Jurkat, Clone E6-1 (cell line): ENCODE results near the gene JAM3.
"Not testable (repeated sequence)": the region's sequence is repeated elsewhere in the genome, so short reads cannot be mapped to it uniquely, and the experiment has no call there.

Source experiments
- DNase-seq: peaks from one replicate; pipeline ENCODE4 v3.0.0-alpha.2; 2011; ENCODE audit warnings: low read depth, low spot score
- H3K4me3 ChIP-seq: 2 replicates; pipeline ENCODE4 v1.5.1; 2011; ENCODE audit warnings: mild to moderate bottlenecking, low read length, control low read depth, moderate library complexity

Gene JAM3

GRCh38 chr11:134157451-134157850, 88.6 kb downstream of the JAM3 start:
- no peak for DNase-seq
- H3K4me3 ChIP-seq, result no peak overlapping the region

- DNase-seq, result no peak
- H3K4me3 ChIP-seq, result no peak overlapping the region
Measured at GRCh38 chr11:134158023-134158422, 89.2 kb downstream of the JAM3 start.

DNA sequence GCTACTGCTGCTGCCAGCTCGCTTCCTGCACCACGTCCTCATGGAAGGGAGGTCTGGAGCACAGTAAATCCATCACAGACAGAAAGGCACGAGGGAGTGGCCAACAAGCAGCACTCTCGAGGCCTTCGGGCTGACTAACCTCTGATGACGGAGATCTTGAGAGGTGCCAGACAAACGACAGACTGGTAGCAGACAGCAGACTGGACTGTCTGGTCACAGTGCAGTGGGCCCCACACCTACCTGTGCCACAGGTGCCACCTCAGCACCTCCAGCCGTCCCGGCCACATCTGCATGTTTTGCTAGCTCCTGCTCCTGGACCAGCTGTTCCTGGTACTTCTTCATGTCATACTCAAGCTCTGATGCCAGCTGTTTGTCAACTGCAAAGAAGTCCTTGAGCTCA, 90.8 kb downstream of the JAM3 start:
- no peak overlapping the region for H3K4me3 ChIP-seq
- DNase-seq, result no peak

- no peak for DNase-seq
- no peak overlapping the region for H3K4me3 ChIP-seq
Measured at GRCh38 chr11:134164490-134165370, 95.9 kb downstream of the JAM3 start.

- no peak overlapping the region for H3K4me3 ChIP-seq
- DNase-seq, result no peak
Measured at GRCh38 chr11:134170177-134170918, 101.5 kb downstream of the JAM3 start.

DNA sequence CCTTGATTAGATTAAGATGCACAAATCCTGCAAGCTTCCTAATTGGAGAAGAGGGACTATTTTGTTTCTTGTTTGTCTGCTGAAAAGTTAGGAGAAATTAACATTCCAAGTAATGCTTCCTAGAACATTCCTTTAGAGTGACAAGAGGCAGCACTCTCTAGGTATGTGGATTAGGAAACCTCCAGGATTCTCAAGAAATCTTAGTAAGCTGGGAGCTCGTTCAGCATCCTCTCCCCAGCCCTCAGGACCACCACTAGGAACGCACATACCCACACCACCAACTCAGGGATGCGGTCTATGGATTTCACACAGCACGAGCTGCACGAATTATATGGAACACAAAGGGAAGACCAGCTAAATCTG, 102.0 kb downstream of the JAM3 start:
- no peak for DNase-seq
- H3K4me3 ChIP-seq, result no peak overlapping the region

DNA sequence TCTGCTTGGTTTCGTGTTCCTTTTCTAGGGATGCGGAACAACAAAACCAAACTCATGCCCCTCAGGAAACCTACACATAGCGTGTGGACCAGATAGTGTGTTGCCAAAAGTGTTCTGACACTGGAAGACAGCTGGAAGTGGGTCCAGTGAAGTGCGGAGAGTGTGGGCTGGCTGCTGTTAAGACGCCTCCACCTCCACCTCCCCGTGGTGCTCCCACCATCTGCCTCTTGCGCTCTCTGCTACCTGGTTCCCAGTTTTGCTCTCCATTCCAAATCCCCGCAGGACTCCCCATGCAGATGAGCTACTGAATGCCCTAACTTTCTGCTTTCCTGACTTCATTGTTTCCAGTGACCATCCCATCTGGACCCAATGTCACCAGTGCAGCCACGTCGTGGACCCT, 103.1 kb downstream of the JAM3 start:
- no peak overlapping the region for H3K4me3 ChIP-seq
- DNase-seq, result no peak

DNA sequence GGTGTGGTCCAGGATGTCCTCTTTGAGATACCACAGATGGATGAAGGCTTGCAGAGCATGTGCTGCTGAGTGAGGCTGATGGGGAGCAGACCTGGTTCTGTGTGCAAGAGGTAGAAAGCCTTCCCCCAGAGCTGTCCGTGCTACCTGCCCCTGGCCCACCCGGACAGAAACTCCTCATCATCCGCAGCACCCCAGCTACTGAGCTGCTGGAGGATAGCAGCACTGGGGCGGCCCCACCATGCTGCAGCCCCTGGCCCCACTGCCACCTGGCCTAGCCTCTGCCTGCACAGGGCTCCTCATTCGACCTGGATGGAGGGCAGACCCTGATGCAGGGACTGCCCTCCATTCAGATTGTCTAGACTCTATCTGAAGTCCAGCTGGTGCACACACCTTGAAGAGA, 104.4 kb downstream of the JAM3 start:
- no peak for DNase-seq
- no peak overlapping the region for H3K4me3 ChIP-seq

DNA sequence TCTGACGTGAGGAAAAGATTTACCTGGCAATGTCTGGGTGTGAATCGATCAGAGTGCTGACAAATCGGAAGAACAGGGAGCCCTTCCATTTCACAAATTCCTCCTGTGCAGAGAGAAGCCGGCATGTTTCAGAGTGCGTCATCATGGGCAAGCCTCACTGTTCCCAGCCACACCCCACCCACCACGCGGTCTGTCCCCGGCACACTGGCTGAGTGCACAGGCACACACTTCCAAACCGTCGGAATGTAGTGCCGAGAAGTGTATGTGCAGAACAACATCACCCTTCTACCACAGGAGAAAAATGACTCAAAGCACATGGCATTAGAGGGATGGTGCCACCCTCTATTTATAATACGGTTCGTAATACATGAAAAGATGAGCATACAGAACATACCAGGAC, 107.4 kb downstream of the JAM3 start:
- no peak overlapping the region for H3K4me3 ChIP-seq
- no peak for DNase-seq

GRCh38 chr11:134178032-134178674, 109.3 kb downstream of the JAM3 start:
- no peak for DNase-seq
- H3K4me3 ChIP-seq, result no peak overlapping the region

DNA sequence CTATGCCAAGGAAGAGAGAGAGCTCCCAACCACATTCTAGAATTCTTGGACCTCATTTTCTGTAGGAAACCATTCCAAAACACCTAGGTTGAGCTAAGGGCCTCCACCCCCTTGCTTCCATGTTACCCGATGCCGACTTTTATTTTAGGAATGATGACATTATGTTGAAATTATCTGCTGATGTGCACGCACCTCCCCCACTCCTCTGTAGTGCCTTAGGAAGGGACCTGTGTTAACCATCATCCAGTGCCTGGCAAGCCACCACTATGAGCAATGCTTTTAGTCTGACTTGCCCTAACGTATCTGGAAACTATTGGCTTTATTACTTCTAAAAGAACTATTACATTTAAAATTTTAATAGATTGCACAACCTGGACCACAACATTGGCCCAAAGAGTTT, 112.8 kb downstream of the JAM3 start:
- DNase-seq, result no peak
- no peak overlapping the region for H3K4me3 ChIP-seq

DNA sequence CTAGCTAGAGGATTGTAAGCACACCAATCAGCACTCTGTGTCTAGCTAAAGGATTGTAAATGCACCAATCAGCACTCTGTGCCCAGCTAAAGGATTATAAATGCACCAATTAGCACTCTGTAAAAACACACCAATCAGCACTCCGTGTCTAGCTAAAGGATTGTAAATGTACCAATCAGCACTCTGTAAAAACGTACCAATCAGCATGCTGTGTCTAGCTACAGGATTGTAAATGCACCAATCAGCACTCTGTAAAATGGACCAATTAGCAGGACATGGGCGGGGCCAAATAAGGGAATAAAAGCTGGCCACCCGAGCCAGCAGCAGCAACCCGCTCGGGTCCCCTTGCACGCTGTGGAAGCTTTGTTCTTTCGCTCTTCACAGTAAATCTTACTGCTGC, 119.2 kb downstream of the JAM3 start:
- not testable (repeated sequence) for DNase-seq, H3K4me3 ChIP-seq

DNA sequence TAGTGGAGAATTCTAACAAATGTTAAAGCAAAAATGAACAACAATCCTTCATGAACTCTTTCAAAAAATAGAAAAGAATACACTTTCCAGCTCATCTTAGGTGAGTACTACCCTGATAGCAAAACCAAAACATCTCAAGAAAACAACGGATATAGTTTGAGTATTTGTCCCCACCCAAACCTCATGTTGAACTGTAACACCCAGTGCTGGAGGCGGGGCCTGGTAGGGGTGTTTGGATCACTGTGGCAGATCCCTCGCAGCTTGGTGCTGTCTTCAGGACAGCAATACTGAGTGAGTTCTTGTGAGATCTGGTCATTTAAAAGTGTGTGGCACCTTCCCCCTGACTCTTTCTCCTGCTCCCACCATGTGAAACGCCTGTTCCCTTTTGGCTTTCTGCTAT, 127.9 kb downstream of the JAM3 start:
- no peak for DNase-seq
- H3K4me3 ChIP-seq, result no peak overlapping the region

DNA sequence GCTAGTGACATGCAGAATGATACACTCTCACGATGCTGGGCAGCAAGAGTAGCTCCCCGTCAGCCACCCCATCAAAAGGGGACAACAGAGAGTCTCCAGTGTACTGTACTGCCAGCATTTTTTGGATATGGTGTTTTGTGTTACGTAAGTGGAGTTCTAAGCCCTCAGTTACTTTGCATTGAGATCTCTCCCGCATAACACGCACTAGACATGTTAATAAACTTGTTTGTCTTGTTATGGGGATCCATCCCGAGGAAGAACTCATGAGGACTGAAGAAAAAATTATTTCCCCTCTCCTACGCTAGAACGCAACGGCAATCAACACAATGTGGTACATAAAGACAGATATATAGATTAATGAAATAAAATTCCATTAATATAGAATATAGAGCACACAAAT, 130.7 kb downstream of the JAM3 start:
- no peak for DNase-seq
- H3K4me3 ChIP-seq, result no peak overlapping the region

DNA sequence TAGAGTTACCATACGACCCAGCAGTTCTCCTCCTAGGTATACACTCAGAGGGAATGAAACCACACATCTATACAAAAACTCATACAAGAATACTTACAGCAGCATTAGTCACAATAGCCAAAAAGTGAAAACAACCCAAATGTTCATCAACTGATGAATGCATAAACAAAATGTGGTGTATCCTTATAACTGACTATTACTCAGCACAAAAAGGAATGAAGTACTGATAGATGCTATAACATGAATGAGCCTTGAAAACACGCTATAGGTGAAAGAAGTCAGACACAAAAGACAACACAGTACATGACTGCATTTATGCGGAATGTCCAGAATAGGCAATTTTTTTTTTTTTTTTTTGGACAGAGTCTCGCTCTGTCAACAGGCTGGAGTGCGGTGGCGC, 131.8 kb downstream of the JAM3 start:
- no peak for DNase-seq
- H3K4me3 ChIP-seq, result no peak overlapping the region
